ENCODE data around the gene CTNNB1. TPM values are rescaled to one million over a fixed set of nuclear protein-coding genes. Genes with fewer than 3 reads are reported as not detected.

The CTNNB1 gene
- total and polyA plus RNA-seq, 2 experiments from 2014 or later = 89.4 to 566 TPM

DNA sequence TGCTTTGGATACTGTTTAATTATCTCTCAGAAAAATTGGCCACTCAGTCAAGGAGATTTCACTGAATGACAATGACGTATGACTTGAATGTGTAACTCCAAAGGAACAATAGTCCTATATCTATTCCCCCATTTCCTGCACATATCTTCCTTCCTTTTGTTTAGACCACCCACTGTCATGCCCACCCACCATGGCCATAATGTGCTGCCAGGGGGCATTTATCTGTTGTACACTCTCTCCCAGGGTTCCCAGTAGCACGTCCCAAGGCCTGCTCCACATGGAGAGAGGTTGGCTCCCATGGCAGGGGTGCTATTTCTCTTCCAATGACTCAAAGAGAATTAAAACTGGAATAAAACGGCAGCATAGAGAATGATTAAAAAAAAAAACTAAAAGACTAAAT is 36.8 kb upstream of the CTNNB1 start (continued):
- TF ChIP-seq ETS1 (IDR thresholded peaks at IDR 0.05) (no peak), EZH2 (IDR thresholded peaks at IDR 0.05; ENCODE audit: low read depth, unreplicated experiment) (no peak)

DNA sequence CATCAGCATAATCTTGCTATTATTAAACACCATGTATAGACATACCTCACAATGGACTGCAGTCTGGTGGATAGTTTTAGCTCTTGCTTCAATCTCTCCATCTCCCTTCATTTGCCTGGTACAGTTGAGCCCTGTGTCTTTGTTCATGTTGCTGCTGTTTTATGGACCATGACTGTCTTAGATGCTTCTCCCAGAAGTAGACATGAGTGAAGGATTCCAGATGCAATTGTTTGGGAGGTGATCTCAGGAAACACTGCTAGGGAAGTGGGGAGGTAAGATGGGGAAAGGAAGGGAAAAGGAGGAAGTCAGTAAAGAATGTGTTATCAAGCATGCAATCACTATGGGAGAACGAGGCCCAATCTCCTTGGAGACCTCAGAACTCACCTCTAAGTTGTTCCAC is 36.3 kb upstream of the CTNNB1 start:
- ATAC-seq (no peak), DNase-seq (ENCODE audit: low spot score) (no peak)
- H3K4me3 Mint-ChIP-seq = no peak overlapping the region
- no peaks in the 10 kb centered on the region for H3K79me2 ChIP-seq (replicated peaks; ENCODE audit: insufficient read depth)
- peaks cover 9% of the 10 kb centered on the region for H3K4me1 ChIP-seq (ENCODE audit: insufficient read depth)
- H3K27ac ChIP-seq (ENCODE audit: low read depth) = no peak overlapping the region
- no peak overlapping the region for H3K4me2 ChIP-seq
- peaks cover 58% of the 10 kb centered on the region for H3K9me2 ChIP-seq (ENCODE audit: insufficient read depth)
- H3K27me3 ChIP-seq (ENCODE audit: insufficient read depth) = no peaks in the 10 kb centered on the region
- H3K4me3 ChIP-seq = no peak overlapping the region
- H3K36me3 ChIP-seq (ENCODE audit: insufficient read depth) = no peaks in the 10 kb centered on the region
- no peak overlapping the region for H2AFZ ChIP-seq
- no peaks in the 10 kb centered on the region for H3F3A ChIP-seq (replicated peaks; ENCODE audit: low read depth)
- H3K27ac Mint-ChIP-seq = no peak overlapping the region
- TF ChIP-seq, protein P1, sequence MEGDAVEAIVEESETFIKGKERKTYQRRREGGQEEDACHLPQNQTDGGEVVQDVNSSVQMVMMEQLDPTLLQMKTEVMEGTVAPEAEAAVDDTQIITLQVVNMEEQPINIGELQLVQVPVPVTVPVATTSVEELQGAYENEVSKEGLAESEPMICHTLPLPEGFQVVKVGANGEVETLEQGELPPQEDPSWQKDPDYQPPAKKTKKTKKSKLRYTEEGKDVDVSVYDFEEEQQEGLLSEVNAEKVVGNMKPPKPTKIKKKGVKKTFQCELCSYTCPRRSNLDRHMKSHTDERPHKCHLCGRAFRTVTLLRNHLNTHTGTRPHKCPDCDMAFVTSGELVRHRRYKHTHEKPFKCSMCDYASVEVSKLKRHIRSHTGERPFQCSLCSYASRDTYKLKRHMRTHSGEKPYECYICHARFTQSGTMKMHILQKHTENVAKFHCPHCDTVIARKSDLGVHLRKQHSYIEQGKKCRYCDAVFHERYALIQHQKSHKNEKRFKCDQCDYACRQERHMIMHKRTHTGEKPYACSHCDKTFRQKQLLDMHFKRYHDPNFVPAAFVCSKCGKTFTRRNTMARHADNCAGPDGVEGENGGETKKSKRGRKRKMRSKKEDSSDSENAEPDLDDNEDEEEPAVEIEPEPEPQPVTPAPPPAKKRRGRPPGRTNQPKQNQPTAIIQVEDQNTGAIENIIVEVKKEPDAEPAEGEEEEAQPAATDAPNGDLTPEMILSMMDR (conservative IDR thresholded peaks at IDR 0.05; ENCODE audit: low read depth in 2 of 2) = no peak
- TF ChIP-seq ZNF331 (CRISPR knock-in tag; IDR thresholded peaks at IDR 0.05; ENCODE audit: low read depth) = no peak
- TF ChIP-seq, protein P2, sequence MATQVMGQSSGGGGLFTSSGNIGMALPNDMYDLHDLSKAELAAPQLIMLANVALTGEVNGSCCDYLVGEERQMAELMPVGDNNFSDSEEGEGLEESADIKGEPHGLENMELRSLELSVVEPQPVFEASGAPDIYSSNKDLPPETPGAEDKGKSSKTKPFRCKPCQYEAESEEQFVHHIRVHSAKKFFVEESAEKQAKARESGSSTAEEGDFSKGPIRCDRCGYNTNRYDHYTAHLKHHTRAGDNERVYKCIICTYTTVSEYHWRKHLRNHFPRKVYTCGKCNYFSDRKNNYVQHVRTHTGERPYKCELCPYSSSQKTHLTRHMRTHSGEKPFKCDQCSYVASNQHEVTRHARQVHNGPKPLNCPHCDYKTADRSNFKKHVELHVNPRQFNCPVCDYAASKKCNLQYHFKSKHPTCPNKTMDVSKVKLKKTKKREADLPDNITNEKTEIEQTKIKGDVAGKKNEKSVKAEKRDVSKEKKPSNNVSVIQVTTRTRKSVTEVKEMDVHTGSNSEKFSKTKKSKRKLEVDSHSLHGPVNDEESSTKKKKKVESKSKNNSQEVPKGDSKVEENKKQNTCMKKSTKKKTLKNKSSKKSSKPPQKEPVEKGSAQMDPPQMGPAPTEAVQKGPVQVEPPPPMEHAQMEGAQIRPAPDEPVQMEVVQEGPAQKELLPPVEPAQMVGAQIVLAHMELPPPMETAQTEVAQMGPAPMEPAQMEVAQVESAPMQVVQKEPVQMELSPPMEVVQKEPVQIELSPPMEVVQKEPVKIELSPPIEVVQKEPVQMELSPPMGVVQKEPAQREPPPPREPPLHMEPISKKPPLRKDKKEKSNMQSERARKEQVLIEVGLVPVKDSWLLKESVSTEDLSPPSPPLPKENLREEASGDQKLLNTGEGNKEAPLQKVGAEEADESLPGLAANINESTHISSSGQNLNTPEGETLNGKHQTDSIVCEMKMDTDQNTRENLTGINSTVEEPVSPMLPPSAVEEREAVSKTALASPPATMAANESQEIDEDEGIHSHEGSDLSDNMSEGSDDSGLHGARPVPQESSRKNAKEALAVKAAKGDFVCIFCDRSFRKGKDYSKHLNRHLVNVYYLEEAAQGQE (IDR thresholded peaks at IDR 0.05; ENCODE audit: unreplicated experiment) = no peak
- no peak for TF ChIP-seq ZNF114 (CRISPR knock-in tag; IDR thresholded peaks at IDR 0.05)
- no peak for TF ChIP-seq ZNF462 (CRISPR knock-in tag; IDR thresholded peaks at IDR 0.05)
- no peak for TF ChIP-seq ETS1 (IDR thresholded peaks at IDR 0.05)
- no peak for TF ChIP-seq EZH2phosphoT487 (IDR thresholded peaks at IDR 0.05; ENCODE audit: unreplicated experiment)
- TF ChIP-seq NANOG (IDR thresholded peaks at IDR 0.05; ENCODE audit: borderline replicate concordance) = no peak
- no peak for TF ChIP-seq CREB1 (CRISPR knock-in tag; IDR thresholded peaks at IDR 0.05; ENCODE audit: low read depth)
- TF ChIP-seq STAT1 (IDR thresholded peaks at IDR 0.05; ENCODE audit: unreplicated experiment) = no peak
- no peak for TF ChIP-seq JUNB (IDR thresholded peaks at IDR 0.05; ENCODE audit: unreplicated experiment)
- TF ChIP-seq EZH2 (IDR thresholded peaks at IDR 0.05; ENCODE audit: low read depth, unreplicated experiment) = no peak
- no peaks in the 10 kb centered on the region for H3K9me3 Mint-ChIP-seq
- no peaks in the 10 kb centered on the region for H3K27me3 Mint-ChIP-seq (ENCODE audit: insufficient read depth, low read depth, poor library complexity)
- peaks cover 7% of the 10 kb centered on the region for H3K4me1 Mint-ChIP-seq
- H4K20me1 ChIP-seq (replicated peaks; ENCODE audit: insufficient read depth) = no peaks in the 10 kb centered on the region
- no peaks in the 10 kb centered on the region for H3K36me3 Mint-ChIP-seq (ENCODE audit: low read depth)
